Fibroblast of skin of scalp (primary cell): ENCODE data around the gene BOK.

Experiments
- DNase-seq: peaks from one replicate; pipeline ENCODE4 v3.0.0-alpha.2; 2013

BOK gene

DNA sequence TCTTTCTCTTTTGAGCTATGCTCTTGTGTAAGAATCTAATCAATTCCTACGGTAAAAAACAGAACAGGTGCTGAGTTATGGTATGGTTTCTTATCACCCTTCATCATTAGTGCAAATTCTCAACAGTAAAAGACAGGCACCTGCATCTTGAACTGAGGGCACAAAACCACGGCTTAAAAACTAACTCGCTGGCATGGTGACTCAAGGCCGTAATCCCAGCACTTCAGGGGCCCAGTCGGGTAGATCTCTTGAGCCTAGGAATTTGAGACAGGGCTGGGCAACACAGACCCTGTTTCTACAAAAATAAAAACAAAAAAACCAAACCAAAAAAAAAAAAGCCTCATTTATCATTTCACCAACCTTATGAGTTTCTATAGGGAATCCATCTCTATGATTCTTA is 45.1 kb downstream of the BOK start:
- no peak for DNase-seq

- DNase-seq = no peak
Observed at GRCh38 chr2:241606186-241606585, 47.6 kb downstream of the BOK start.

DNA sequence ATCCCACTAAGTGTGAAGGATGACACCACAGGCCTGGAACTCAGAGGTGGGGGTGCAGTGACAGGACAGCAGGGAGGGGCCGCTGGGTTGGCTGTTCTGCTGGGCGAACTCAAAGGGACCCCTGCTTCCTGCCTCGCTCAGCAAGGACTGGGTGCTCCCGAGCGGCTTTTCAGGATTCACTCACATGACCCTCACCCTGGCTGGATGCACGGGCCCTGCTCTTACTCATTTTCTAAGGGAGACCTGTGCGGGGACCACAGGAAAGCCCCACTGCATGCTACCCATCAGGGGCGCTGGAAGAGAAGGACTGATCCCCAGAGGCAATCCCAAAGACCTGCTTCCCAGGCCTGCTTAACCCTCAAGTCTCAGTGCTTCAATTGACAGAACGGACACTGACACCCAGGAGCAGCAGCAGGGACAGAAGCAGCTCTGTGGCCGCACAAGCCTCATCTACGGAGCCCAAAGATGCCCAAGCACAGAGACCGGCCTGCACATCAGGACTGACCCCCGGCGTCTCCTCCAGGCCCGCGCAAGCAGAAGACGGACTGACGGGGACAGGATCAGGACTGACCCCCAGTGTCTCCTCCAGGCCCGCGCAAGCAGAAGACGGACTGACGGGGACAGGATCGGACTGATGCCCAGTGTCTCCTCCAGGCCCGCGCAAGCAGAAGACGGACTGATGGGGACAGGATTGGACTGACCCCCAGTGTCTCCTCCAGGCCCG is 48.8 kb downstream of the BOK start:
- no peak for DNase-seq

DNA sequence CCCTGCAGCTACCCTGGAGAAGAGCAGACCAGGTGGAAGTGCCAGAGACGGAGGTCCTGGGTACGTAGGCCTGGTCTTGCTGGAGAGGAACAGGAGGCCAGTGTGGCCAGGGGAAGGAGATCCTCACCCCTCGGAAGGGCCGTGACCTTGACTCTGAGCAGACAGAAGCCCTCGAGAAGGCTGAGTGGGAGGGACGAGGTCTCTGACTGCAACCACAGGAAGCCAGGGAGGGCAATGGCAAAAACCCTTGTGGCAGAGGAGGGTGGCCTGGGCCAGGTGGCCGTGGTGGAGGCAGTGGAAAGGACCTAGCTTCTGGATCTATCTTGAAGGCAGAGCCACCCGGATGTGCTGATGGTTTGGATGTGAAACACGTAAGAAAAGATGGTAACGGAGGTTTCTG is 50.3 kb downstream of the BOK start:
- no peak for DNase-seq

- peak; percentile 90 for DNase-seq
Observed at GRCh38 chr2:241609859-241610793, 51.6 kb downstream of the BOK start.

DNA sequence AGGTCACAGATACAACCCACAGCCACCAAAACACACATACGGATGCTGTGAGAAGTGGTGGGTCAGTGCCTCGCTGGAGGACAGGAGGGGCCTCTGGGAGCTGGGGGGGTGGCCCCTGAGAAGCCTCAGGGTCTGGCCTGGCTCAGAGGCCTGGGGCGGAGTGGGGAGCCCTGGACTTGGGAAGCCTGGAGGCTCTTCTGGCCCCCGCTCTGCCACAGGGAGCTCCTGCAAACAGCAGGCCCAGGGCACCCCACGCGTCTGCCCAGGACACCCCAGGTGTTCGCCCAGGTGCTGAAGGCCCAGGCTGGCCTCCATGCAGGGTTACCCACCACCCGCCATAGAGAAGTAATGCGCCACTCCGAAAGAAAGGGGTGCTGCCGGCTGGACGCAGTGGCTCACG is 52.5 kb downstream of the BOK start:
- no peak for DNase-seq

DNA sequence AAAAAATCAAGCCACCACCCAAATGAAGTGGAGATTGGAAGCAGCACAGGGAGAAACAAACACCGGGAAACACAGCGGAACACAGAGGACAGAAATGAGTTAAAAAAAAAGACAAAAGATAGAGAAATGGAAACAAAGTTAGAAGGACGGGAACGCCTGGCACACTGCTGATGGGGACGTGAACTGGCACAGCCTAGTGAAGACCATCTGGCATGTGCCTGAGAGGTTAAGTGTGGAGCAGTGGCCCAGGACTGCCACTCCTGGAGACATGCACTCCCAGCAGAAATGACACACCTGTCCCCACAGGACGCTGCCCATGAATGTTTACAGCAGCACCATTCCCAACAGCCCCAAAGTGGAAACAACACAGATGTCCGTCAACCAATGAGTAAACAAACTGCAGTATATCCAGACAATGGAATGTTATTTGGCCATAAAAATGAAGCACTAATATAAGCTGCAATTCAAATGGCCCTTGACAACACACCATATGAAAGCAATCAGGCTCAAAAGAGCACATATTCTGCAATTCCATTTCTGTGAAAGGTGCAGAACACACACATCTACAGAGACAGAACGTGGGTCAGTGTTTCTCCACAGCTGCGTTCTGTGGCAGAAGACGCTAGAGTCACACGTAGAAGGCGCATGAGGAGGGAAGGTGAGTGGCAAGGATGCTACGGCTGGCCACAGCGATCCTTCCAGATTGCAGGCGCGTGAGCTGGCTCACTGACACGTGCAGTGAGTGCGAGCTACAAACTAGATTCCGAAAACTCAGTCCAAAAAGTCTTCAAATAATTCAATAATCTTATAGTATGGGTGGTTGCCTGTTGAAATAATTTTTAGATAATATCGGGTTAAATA is 53.8 kb downstream of the BOK start:
- DNase-seq = no peak

DNA sequence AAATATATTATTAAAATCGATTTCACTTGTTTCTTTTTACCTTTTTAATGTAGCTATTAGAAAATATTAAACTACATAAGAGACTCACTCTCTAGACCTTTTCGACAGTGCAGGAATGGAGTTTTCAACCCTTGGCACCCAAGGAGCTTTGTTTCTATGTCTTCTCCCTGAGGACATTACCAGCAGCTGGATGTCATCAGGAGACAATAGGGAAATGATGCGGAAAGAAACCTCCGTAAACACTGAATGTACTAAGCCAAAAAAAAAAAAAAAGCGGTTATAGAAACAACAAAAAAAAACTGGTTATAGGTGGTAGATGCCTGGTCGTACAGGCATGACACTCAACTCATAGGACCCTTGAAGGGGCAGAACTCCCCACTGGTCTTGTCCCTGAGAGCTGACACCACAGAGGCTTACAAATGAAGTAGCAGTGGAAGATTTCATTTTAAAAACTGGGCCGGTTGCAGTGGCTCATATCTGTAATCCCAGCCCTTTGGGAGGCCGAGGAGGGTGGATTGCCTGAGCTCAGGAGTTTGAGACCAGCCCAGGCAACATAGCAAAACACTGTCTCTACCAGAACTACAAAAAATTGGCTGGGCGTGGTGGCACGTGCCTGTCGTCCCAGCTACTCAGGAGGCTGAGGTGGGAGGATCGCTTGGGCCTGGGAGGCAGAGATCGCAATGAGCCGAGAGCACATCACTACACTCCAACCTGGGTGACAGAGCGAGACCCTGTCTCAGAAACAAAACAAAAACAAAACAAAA is 54.7 kb downstream of the BOK start:
- DNase-seq = no peak

- DNase-seq = no peak
Observed at GRCh38 chr2:241615041-241615440, 56.5 kb downstream of the BOK start.

DNA sequence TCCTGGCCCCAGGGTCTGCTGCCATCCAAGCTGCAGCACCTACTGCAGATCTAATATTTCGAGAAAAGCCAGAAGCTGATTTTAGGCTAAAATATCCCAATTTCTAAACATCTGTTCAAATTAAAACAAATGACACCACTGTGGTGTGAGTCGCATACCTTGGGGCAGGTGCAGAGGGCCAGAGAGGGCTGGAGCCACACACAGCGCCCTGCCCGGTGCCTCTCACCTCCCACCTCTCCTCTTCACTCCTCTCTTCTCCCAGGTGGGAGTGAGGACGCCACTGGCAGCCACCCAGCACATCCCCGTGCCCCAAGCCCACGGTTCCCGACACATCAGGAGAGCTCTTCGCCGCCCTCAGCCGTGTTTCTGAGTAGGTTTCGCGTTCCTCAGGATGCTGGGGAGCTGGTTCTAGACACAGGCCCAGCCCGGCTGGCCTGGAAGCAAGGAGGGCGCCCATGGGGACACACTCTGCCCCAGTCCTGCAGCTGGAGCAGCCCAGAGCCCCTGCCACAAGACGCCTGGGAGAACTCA is 57.0 kb downstream of the BOK start:
- no peak for DNase-seq

- DNase-seq = no peak
Observed at GRCh38 chr2:241616168-241617125, 57.9 kb downstream of the BOK start.

DNA sequence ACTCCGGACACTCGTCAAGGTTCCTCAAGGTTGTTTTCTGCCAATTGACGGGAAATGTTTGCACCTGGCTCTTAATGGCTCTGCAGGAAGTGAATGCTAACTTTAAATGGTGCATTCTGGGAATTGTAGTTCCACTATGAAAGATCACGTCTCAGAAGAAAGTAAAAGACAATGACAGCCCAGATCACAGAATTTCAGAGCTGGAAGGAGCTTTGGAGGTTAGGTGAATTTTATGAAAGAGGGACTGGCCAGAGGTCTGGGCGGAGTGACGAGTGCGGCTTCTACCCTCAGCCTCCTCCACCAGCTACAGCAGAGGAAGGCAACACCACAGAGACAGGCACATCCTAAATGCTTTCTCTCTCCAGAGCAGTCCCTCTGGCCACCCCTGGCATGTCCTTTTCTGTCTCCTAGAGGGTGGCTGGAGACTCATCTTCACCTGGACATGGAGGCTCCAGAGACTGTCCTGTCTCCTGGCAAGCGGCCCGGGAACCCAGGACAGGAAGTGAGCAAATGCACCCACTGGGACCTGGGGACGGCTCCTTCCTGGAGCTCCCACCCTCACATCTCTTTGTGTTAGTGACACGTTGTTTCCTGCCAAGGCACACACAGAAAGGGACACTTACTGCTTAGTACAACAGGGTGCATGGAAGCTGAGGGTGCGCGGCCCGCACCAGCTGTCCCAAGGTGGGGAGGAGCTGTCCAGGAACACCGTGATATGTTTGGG is 59.0 kb downstream of the BOK start:
- no peak for DNase-seq

GRCh38 chr2:241618296-241618805 is 59.8 kb downstream of the BOK start:
- DNase-seq = no peak

- DNase-seq = no peak
Observed at GRCh38 chr2:241618829-241619228, 60.3 kb downstream of the BOK start.

GRCh38 chr2:241619597-241620418 is 61.3 kb downstream of the BOK start:
- no peak for DNase-seq

DNA sequence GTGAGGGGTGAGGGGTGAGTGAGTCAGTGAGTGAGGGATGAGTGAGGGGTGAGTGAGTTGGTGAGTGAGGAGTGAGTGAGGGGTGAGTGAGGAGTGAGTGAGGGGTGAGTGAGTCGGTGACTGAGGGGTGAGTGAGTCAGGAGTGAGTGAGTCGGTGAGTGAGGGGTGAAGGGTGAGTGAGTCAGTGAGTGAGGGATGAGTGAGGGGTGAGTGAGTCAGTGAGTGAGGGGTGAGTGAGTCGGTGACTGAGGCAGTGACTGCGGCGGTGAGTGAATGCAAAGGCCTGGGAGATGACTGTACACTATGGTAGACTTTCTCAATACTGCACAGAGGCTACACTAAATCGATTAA is 61.8 kb downstream of the BOK start:
- peak; percentile 24 for DNase-seq
